Smooth muscle cell (in vitro differentiated cells): Measurements from ENCODE around the gene WWC2. TPM values are rescaled to one million over a fixed set of nuclear protein-coding genes. Genes with fewer than 3 reads are reported as not detected.

Experiments used
- DNase-seq: peaks from one replicate; lab custom pipeline; 2025; ENCODE audit not compliant: unreplicated experiment; lab: John Stamatoyannopoulos, UW
- H2AFZ ChIP-seq: fragments of 200-600 bp; sonication (generic); 2 replicates; pipeline ENCODE4 v1.6.0; 2016; ENCODE audit warnings: antibody characterized with exemption, low read depth, mild to moderate bottlenecking
- H3F3A ChIP-seq: fragments of 200-600 bp; sonication (generic); 2 replicates; pipeline ENCODE4 v1.6.0; 2017; ENCODE audit warnings: antibody characterized with exemption, low read depth
- H3K27ac ChIP-seq: fragments of 200-600 bp; sonication (generic); 2 replicates; pipeline ENCODE4 v1.5.1; 2016; ENCODE audit warnings: low read depth, mild to moderate bottlenecking
- H3K27me3 ChIP-seq: fragments of 200-600 bp; sonication (generic); 2 replicates; pipeline ENCODE4 v1.6.1; 2016; ENCODE audit warnings: low read depth, mild to moderate bottlenecking
- H3K36me3 ChIP-seq: fragments of 200-600 bp; sonication (generic); 2 replicates; pipeline ENCODE4 v1.5.1; 2016; ENCODE audit warnings: low read depth
- H3K4me1 ChIP-seq: fragments of 200-600 bp; sonication (generic); 2 replicates; pipeline ENCODE4 v1.5.1; 2016; ENCODE audit warnings: low read depth
- H3K4me2 ChIP-seq: fragments of 200-600 bp; sonication (generic); 2 replicates; pipeline ENCODE4 v1.6.0; 2016; ENCODE audit warnings: mild to moderate bottlenecking
- H3K4me3 ChIP-seq: fragments of 200-600 bp; sonication (generic); 2 replicates; pipeline ENCODE4 v1.5.1; 2016; ENCODE audit warnings: mild to moderate bottlenecking
- H3K79me2 ChIP-seq: fragments of 200-600 bp; sonication (generic); 2 replicates; pipeline ENCODE4 v1.6.0; 2016; ENCODE audit warnings: low read depth, mild to moderate bottlenecking
- H3K9ac ChIP-seq: fragments of 200-600 bp; sonication (generic); 2 replicates; pipeline ENCODE4 v1.6.0; 2016; ENCODE audit warnings: low read depth
- H3K9me3 ChIP-seq: fragments of 200-600 bp; sonication (generic); replicated peaks from 2 replicates; pipeline ENCODE4 v1.5.1; 2016; ENCODE audit warnings: low read depth
- H4K20me1 ChIP-seq: fragments of 200-600 bp; sonication (generic); 2 replicates; pipeline ENCODE4 v1.6.0; 2016; ENCODE audit warnings: low read depth
- WGBS: methylation state at CpG from one replicate; pipeline ENCODE4 v1.1.7; 2016; ENCODE audit warnings: low lambda C conversion rate; 5-methylcytosine and 5-hydroxymethylcytosine counted together
- polyA plus RNA-seq: library from polyadenylated mRNA; unstranded; fragments of >200 nt; fragmentation: Nextera tagmentation; extraction: Ambion mirVana; gene quantifications from 2 replicates; pipeline ENCODE4 v1.2.1, GENCODE V29; 2016
- total RNA-seq: library from RNA; depleted of rRNA; stranded (reverse); fragments of >200 nt; gene quantifications from 2 replicates; pipeline ENCODE4 v1.2.3, GENCODE V29; 2014
- TF ChIP-seq, protein P1 (sequence below): fragments of 200-600 bp; sonication (generic); IDR thresholded peaks from 2 replicates; pipeline ENCODE4 v1.5.1; 2017; ENCODE audit warnings: borderline replicate concordance, mild to moderate bottlenecking, antibody characterized with exemption; ENCODE audit not compliant: insufficient read depth, poor library complexity, severe bottlenecking

Gene WWC2
- total and polyA plus RNA-seq, 2 experiments from 2014 or later: 11.2 to 13.5 TPM

GRCh38 chr4:183287309-183287659, 188.2 kb downstream of the WWC2 start:
- Histone ChIP-seq H3K4me3 (no peak overlapping the region), H3K4me2 (no peak overlapping the region), H3K79me2 (no peaks in the 10 kb centered on the region), H3K36me3 (no peaks in the 10 kb centered on the region), H3F3A (no peaks in the 10 kb centered on the region), H2AFZ (no peak overlapping the region), H3K9ac (no peak overlapping the region), H3K4me1 (no peaks in the 10 kb centered on the region), H4K20me1 (no peaks in the 10 kb centered on the region), H3K9me3 (no peaks in the 10 kb centered on the region), H3K27me3 (no peaks in the 10 kb centered on the region), H3K27ac (no peak overlapping the region)
- WGBS: 98% methylated on average over 2 of the region's 2 CpGs
- TF ChIP-seq, protein P1, sequence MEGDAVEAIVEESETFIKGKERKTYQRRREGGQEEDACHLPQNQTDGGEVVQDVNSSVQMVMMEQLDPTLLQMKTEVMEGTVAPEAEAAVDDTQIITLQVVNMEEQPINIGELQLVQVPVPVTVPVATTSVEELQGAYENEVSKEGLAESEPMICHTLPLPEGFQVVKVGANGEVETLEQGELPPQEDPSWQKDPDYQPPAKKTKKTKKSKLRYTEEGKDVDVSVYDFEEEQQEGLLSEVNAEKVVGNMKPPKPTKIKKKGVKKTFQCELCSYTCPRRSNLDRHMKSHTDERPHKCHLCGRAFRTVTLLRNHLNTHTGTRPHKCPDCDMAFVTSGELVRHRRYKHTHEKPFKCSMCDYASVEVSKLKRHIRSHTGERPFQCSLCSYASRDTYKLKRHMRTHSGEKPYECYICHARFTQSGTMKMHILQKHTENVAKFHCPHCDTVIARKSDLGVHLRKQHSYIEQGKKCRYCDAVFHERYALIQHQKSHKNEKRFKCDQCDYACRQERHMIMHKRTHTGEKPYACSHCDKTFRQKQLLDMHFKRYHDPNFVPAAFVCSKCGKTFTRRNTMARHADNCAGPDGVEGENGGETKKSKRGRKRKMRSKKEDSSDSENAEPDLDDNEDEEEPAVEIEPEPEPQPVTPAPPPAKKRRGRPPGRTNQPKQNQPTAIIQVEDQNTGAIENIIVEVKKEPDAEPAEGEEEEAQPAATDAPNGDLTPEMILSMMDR: no peak
- no peak for DNase-seq

GRCh38 chr4:183287677-183288076, 188.6 kb downstream of the WWC2 start:
- Histone ChIP-seq H3K4me2 (no peak overlapping the region), H3K9ac (no peak overlapping the region), H3K36me3 (no peaks in the 10 kb centered on the region), H4K20me1 (no peaks in the 10 kb centered on the region), H3K9me3 (no peaks in the 10 kb centered on the region), H3K4me3 (no peak overlapping the region), H3F3A (no peaks in the 10 kb centered on the region), H3K4me1 (no peaks in the 10 kb centered on the region), H3K79me2 (no peaks in the 10 kb centered on the region), H3K27ac (no peak overlapping the region), H3K27me3 (no peaks in the 10 kb centered on the region), H2AFZ (no peak overlapping the region)
- 97% methylated on average over 6 of the region's 6 CpGs for WGBS
- no peak for DNase-seq
- TF ChIP-seq, protein P1: no peak

DNA sequence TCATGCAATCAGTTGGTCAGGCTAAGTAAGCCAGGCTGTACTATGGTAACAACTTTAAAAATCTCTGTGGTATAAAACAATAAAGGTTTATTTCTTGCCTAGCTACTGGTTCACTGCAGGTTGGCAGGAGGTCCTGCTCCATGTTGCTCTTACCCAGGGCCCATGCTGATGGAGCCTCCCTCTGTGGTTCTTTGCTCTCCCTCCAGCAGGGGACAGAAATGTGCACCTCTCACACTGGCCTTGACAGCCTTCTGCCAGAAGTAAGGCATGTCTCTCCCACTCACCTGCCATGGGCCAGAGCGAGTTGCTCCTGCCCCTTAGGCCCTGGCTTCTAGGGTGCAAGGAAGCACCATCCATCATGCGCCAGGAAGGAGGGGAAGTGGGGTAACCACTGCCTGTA, 189.9 kb downstream of the WWC2 start:
- Histone ChIP-seq H2AFZ (no peak overlapping the region), H3K4me2 (no peak overlapping the region), H3K4me1 (no peaks in the 10 kb centered on the region), H3K36me3 (no peaks in the 10 kb centered on the region), H3K9me3 (no peaks in the 10 kb centered on the region), H3K4me3 (no peak overlapping the region), H4K20me1 (no peaks in the 10 kb centered on the region), H3K27me3 (no peaks in the 10 kb centered on the region), H3K9ac (no peak overlapping the region), H3K79me2 (no peaks in the 10 kb centered on the region), H3F3A (no peaks in the 10 kb centered on the region), H3K27ac (no peak overlapping the region)
- TF ChIP-seq, protein P1: no peak
- DNase-seq: no peak
- WGBS: 100% methylated on average over 2 of the region's 2 CpGs

DNA sequence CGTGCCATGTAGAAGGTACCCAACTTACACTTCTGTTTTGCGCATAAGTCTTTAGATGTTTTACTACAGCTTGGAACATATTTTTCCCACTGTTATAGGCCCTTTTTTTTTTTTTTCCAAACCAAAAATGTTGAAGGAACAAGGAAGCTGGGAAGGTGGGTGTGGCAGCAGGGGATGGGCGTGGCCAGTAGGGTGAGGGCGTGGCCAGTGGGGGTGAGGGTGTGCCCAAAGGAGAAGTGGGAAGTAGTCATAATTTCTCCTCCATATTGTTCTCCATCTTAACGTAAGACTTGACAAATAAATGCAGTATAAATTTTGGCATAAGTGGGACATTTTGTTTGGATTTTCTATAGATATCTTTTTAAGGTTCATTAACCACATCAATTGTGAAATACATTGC, 190.6 kb downstream of the WWC2 start:
- 97% methylated on average over 5 of the region's 5 CpGs for WGBS
- H3K4me3 ChIP-seq: no peak overlapping the region
- H4K20me1 ChIP-seq: no peaks in the 10 kb centered on the region
- H3K9ac ChIP-seq: no peak overlapping the region
- H3K4me1 ChIP-seq: no peaks in the 10 kb centered on the region
- peaks cover 2% of the 10 kb centered on the region for H3K36me3 ChIP-seq
- DNase-seq: no peak
- H3K27me3 ChIP-seq: no peaks in the 10 kb centered on the region
- no peaks in the 10 kb centered on the region for H3F3A ChIP-seq
- H3K4me2 ChIP-seq: no peak overlapping the region
- no peaks in the 10 kb centered on the region for H3K9me3 ChIP-seq
- no peak overlapping the region for H2AFZ ChIP-seq
- no peak overlapping the region for H3K27ac ChIP-seq
- H3K79me2 ChIP-seq: no peaks in the 10 kb centered on the region
- TF ChIP-seq, protein P1: no peak
